ENCODE measurements around the gene MAML2. TPM values are rescaled to one million over a fixed set of nuclear protein-coding genes. Genes with fewer than 3 reads are reported as not detected.

Gene MAML2
- total RNA-seq, 1 experiment from 2014 or later = 2.1 TPM

DNA sequence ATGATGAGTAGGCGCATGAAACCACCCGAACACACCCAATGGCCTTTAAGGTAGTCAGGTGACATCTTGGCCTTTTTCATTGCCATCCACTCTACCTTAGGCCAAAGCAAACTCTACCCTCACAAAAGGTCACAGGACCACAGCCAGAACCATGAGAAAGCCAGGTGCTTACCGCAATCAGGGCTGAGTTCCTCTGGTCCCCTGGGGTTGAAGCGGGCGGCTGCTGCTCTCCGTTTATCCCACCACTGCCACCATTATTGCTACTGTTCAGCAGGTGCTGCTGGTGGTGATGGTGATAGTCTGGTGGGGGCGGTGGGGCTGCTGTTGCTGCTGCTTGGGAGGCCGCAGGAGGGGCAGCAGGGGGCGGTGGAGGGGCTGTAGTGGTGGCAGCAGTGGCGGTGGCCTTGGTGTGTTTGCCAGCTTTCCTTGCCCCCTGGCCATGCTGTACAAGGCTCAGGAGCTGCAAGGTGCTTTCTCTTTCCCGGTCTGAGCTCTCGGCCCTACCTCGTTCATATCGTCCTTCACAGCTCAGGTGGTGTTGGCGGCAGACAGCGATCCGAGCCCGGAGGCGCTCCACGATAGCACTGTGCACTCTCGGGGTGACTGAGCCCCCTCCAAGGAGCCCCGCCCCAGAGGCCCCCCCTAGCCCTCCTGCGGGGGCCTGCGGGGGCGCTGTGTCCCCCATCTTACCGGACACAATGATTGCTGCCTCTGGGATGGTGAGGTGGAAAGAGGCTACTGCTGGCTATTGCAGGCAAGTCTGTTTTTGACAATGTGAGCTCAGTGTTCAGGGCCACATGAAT, 1.6 kb downstream of the MAML2 start:
- DNase-seq (ENCODE audit: low read depth) = peak; percentile 46
- in situ Hi-C loops (cut with HindIII; ENCODE audit: low pct_unique_long_range_greater_than_20kb, low sequenced_read_pairs) = no loop called here

DNA sequence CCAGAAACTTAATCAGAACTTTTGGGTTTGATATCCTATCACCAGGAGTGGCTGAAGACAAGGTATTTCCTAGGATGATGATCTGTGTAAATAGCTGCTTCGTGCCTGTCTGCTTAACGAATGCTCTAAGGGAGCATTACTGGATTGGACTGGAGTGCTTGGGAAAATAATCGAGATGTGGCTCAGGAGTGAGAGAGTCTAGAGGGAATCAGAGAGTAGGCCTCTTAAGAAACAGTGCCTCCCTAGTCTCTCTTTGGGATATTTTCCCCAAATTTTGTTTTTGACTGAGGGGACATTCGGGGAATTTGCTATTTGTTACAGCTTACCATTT, 2.5 kb downstream of the MAML2 start:
- in situ Hi-C loops (cut with HindIII; ENCODE audit: low pct_unique_long_range_greater_than_20kb, low sequenced_read_pairs) = no loop called here
- DNase-seq (ENCODE audit: low read depth) = no peak

- in situ Hi-C loops (cut with HindIII; ENCODE audit: low pct_unique_long_range_greater_than_20kb, low sequenced_read_pairs) = no loop called here
- DNase-seq (ENCODE audit: low read depth) = no peak
Measured at GRCh38 chr11:96339706-96340554, 3.1 kb downstream of the MAML2 start.

DNA sequence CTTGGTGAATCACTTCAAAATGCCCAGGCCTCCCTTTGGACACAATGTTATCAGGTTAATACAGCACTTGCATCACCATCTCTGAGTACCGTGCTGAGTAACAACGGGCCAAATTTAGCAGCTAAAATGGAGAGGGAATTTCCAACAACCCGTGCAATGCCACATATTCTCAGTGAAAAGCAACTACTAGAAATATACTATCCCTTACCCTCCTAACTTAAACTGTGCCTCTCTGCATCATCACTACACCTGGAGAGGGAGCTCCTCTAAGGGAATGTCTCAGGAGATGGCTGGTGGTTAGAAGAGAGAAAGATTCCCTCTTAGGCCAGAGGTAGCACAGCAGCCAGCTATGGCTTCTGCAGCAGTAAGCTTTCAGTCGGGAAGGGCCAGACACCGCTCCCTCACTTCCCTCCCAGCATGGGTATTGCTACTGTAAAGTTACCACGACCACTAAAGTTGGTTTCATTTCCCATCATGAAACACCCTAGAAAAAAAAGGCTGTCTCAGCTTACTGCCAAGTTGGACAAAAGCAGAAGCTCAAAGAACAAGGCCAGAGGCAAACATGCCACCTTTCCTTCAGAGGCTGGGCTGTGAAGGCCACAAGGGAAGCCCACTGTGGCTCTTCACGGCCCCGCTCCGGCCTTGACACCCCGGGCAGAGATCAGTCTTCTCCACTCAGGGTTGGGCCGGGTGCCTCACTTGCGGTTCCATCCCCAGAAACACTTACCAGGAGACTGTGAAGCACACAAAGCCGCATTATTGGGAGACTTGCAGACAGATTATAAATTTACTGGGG, 3.9 kb downstream of the MAML2 start:
- DNase-seq (ENCODE audit: low read depth) = no peak
- in situ Hi-C loops (cut with HindIII; ENCODE audit: low pct_unique_long_range_greater_than_20kb, low sequenced_read_pairs) = no loop called here

DNA sequence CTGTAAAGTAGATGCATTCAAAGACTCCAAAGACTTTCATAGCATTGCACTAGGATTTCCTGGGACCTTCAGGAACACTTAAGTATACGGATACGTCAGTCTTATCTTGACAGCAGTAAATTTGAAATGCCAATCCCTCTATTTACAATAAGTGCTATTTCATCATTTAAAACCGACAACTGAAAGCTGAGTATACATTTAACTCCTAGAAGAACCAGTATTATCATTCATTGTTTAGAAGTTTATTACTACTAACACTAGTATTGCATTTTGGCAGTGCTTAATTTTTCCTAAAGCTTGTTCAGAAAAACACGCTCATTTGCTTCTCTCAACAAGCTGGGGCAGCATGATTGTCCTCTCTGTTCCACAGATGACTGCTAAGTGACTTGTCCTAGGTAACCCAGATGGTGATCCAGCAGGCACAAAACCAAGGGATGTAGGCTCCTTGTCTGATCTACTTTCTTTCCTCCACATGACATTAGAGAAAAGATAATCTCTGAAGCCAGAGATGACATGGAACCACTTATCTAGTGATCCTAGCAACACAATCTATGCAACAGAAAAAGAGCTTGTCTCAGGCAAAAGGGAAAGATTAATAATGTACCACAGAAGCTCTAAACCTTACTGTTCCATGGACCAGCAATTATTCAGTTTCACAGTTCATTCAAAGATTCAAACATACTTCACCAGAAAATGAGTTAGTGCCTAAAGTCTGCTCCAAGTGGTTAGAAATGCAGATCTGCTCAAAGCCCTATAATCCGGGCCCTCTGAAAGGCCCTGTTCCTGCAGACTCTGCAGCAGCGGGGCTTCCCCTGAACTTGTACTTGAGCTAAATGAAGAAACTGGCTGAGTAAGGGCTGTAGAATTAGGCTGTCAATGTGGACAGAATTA, 5.2 kb downstream of the MAML2 start:
- in situ Hi-C loops (cut with HindIII; ENCODE audit: low pct_unique_long_range_greater_than_20kb, low sequenced_read_pairs) = no loop called here
- no peak for DNase-seq (ENCODE audit: low read depth)

DNA sequence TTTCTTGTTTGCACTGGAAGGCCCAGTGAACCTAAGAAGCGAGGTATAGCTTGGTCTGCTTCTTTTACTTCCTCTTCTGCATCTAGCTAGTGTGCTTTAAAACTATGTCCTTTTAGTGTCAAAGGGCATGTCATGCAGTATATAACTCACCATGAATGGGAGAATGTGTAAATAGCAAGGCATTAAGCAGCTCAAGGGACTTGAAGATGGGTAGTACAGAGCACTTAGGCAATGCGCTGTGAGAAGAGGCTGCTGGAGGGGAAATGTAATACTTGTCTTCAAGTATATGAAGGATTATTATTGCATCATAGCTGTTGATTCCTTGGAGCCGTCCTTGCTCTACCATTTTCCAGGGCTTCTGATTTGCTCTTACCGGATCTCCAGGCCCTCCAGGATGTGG, 7.6 kb downstream of the MAML2 start:
- in situ Hi-C loops (cut with HindIII; ENCODE audit: low pct_unique_long_range_greater_than_20kb, low sequenced_read_pairs) = no loop called here
- DNase-seq (ENCODE audit: low read depth) = no peak

GRCh38 chr11:96334219-96334618, 8.8 kb downstream of the MAML2 start:
- in situ Hi-C loops (cut with HindIII; ENCODE audit: low pct_unique_long_range_greater_than_20kb, low sequenced_read_pairs) = no loop called here

DNA sequence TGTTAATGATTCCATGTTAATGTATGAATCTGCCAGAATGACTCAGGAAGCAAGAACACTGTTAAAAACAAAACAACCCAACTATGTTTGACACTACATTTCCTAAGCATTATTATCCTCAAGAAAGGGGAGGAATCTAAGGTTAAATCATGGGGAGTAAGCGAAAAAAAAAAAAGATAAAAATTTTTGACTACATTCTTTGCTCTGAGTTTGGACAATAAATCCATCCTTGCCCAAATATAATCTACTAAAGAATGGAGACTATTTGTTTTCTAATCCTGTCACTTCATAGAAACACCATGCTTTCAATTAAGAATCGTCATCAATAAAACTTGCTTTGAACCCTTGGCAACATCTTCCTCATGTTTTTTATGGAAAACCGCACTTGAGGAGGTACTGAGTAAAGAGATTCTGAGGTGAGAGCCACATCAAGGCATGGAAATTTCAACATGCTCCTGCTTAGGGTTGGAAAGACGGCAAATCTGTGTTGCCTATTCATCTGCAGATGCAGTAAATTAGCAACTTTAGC, 9.7 kb downstream of the MAML2 start:
- in situ Hi-C loops (cut with HindIII; ENCODE audit: low pct_unique_long_range_greater_than_20kb, low sequenced_read_pairs) = no loop called here

More at GRCh38 chr11:96334219-96334618, 8.8 kb downstream of the MAML2 start:
- DNase-seq (ENCODE audit: low read depth) = no peak

GRCh38 chr11:96332126-96332771, 10.7 kb downstream of the MAML2 start:
- DNase-seq (ENCODE audit: low read depth) = no peak
- in situ Hi-C loops (cut with HindIII; ENCODE audit: low pct_unique_long_range_greater_than_20kb, low sequenced_read_pairs) = no loop called here

More for the DNA sequence above, 9.7 kb downstream of the MAML2 start:
- DNase-seq (ENCODE audit: low read depth) = no peak

DNA sequence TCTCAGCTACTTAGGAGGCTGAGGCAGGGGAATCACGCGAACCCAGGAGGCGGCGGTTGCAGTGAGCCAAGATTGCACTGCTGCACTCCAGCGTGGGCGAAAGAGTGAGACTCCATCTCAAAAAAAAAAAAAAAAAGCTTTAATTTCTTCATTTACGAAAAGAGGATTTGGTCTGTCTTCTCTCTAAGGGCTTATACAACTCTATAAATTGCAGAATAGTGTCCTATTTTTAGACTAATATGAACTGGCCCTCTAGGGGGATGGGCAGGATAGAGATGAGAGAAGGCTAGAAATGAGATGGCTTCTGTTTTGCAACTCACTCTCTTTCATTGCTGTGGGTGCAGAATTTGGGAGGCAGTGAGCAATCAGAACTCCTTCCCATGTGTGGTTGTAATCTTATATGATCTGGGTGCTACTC, 11.3 kb downstream of the MAML2 start:
- DNase-seq (ENCODE audit: low read depth) = no peak
- in situ Hi-C loops (cut with HindIII; ENCODE audit: low pct_unique_long_range_greater_than_20kb, low sequenced_read_pairs) = no loop called here

- in situ Hi-C loops (cut with HindIII; ENCODE audit: low pct_unique_long_range_greater_than_20kb, low sequenced_read_pairs) = no loop called here
- no peak for DNase-seq (ENCODE audit: low read depth)
Measured at GRCh38 chr11:96330511-96330859, 12.5 kb downstream of the MAML2 start.

DNA sequence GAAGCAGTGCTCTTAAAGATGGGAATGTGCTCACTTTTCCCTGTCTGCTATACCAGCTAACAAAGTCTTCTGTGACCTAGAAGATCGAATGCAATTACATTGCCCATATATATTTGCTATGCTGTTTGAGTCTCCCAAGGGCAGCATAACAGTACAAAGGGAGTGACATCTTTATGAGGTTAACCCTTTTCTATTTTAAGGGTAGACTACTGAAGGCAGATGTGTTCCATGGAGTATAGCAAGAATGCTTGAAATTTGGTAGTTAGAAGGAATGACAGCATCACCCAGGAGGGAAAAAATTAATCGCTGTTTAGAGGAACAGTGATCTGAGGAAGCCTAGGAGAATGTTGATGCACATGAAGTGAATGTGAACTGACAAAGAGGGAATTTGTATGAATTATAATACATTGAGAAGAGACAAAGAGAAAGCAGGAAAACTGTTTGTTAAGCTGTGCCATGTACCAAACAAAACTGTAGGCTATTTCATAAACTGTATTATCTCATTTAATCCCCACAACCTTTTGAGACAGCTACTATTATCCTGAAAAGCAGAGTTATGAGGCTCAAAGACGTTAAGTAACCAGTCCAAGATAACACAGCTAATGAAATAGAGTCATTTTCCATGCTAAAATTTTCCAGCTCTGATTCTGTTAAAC, 13.0 kb downstream of the MAML2 start:
- DNase-seq (ENCODE audit: low read depth) = no peak
- in situ Hi-C loops (cut with HindIII; ENCODE audit: low pct_unique_long_range_greater_than_20kb, low sequenced_read_pairs) = no loop called here

DNA sequence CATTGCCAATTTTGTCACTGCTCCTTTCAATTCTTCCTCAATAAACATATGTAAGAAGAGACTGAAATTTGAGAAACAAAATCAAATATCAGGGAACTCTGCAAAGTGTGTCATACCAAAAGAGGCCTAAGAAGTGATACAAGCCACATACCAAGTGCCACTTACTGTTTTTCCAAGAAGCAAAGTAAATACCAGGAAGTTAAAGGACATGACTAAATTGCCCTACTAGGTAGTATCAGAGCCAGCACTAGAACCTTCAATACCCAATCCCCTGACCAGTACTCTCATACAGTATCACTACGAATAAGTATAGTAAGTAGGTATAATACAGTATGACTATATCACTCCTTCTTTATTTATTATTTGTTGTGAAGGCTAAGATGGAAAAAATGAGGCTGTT, 13.6 kb downstream of the MAML2 start:
- DNase-seq (ENCODE audit: low read depth) = no peak
- in situ Hi-C loops (cut with HindIII; ENCODE audit: low pct_unique_long_range_greater_than_20kb, low sequenced_read_pairs) = no loop called here

- in situ Hi-C loops (cut with HindIII; ENCODE audit: low pct_unique_long_range_greater_than_20kb, low sequenced_read_pairs) = no loop called here
- DNase-seq (ENCODE audit: low read depth) = no peak
Measured at GRCh38 chr11:96328395-96329010, 14.5 kb downstream of the MAML2 start.

DNA sequence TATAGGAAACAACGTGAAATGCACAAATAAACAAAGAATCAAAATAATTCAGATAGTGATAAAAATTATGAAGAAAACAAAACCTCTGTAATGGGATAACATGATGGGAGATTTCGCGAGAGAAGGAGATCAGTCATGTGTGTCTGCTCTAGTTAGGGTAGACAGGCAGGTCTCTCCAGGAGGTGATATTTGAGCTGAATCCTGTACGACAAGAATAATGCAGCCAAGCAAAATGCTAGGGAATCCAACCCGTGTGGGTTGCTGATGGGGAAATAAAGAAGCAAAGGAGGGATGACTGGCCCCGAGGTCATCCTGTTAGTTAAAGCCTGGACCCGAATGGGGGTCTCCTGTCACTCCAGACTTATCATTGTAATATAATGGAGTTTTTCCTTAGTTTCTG, 16.0 kb downstream of the MAML2 start:
- in situ Hi-C loops (cut with HindIII; ENCODE audit: low pct_unique_long_range_greater_than_20kb, low sequenced_read_pairs) = no loop called here
- no peak for DNase-seq (ENCODE audit: low read depth)

GRCh38 chr11:96324912-96325311, 18.1 kb downstream of the MAML2 start:
- in situ Hi-C loops (cut with HindIII; ENCODE audit: low pct_unique_long_range_greater_than_20kb, low sequenced_read_pairs) = no loop called here
- DNase-seq (ENCODE audit: low read depth) = no peak

DNA sequence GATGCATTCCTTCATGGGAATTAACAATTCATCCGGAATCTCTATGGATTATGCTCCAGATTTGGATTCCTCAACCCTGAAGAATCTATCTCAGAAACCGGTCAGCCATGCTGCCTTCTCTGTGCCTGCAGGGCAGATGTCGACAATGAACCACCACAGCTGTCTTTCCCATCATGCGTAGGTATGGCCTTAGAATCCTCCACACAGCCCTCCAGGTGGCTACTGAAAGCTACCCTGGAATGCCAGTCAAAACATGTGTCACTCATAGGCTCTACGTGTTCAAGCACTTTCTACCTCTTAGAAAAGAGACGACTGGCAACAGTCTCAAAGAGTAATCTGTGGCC, 19.4 kb downstream of the MAML2 start:
- DNase-seq (ENCODE audit: low read depth) = no peak
- in situ Hi-C loops (cut with HindIII; ENCODE audit: low pct_unique_long_range_greater_than_20kb, low sequenced_read_pairs) = no loop called here
